Gastrocnemius medialis (tissue), 4 donors: ENCODE results near the gene PADI4. TPM values are rescaled to one million over a fixed set of nuclear protein-coding genes. Genes with fewer than 3 reads are reported as not detected.

ENCODE experiments used
- ATAC-seq, 2 donors: fragments of 150-250 bp; one replicate each; pipeline ENCODE4 v1.9.1; 2016
- DNase-seq, 2 donors: peaks; one replicate each; pipeline ENCODE4 v3.0.0-alpha.2; 2019
- H3K27ac ChIP-seq, 4 donors: fragments of 200-600 bp; sonication (generic); 1 replicate in 1 of 4; 2 replicates in 3 of 4; pipeline ENCODE4 v1.5.1; 2016 to 2018; ENCODE audit warnings: mild to moderate bottlenecking in 2 of 4, moderate library complexity in 1 of 4
- H3K27me3 ChIP-seq, 3 donors: fragments of 200-600 bp; sonication (generic) in 2 of 3; 1 replicate in 1 of 3; 2 replicates in 2 of 3; pipeline versions ENCODE4 v1.5.1 to v1.6.0; 2016 to 2019; ENCODE audit warnings: mild to moderate bottlenecking in 1 of 3, moderate library complexity in 1 of 3
- H3K36me3 ChIP-seq, 2 donors: fragments of 200-600 bp; sonication (generic) in 1 of 2; one replicate each; pipeline ENCODE4 v1.5.1; 2017 to 2018
- H3K4me1 ChIP-seq, 2 donors: fragments of 200-600 bp; sonication (generic) in 1 of 2; one replicate each; pipeline ENCODE4 v1.5.1; 2016 to 2017; ENCODE audit warnings: mild to moderate bottlenecking in 2 of 2
- H3K4me3 ChIP-seq, 4 donors: fragments of 200-600 bp; sonication (generic) in 3 of 4; 1 replicate in 1 of 4; 2 replicates in 3 of 4; pipeline ENCODE4 v1.5.1; 2016 to 2019; ENCODE audit warnings: mild to moderate bottlenecking in 2 of 4
- H3K9me3 ChIP-seq, 3 donors: fragments of 200-600 bp; sonication (generic) in 2 of 3; 1 replicate in 1 of 3; 2 replicates in 2 of 3; pipeline ENCODE4 v1.5.1; 2016 to 2019
- CTCF ChIP-seq, 5 experiments: fragments of 450-650 bp in 3 of 5; fragments of 200-600 bp in 2 of 5; sonication (generic) in 2 of 5; IDR thresholded peaks in 4 of 5; conservative IDR thresholded peaks in 1 of 5; 1 replicate in 4 of 5; 2 replicates in 1 of 5; pipeline ENCODE4 v1.5.1; 2016 to 2019; ENCODE audit warnings: antibody characterized with exemption in 5 of 5, mild to moderate bottlenecking in 3 of 5, moderate library complexity in 3 of 5
- POLR2A ChIP-seq, 2 donors: fragments of 450-650 bp; IDR thresholded peaks; one replicate each; pipeline ENCODE4 v1.6.1; 2017; ENCODE audit warnings: antibody characterized with exemption in 2 of 2, mild to moderate bottlenecking in 2 of 2, moderate library complexity in 2 of 2
- in situ Hi-C, 4 donors: fragments of 200-750 bp; cut with MboI; loops; one replicate each; pipeline versions ENCODE4 v1.15.0 to v1.8.0; 2017; ENCODE audit warnings: low sequenced_read_pairs in 4 of 4
- intact Hi-C: fragments of 100-400 bp; cut with DNase I; formaldehyde crosslinking; loops from one replicate; pipeline ENCODE4 v1.15.1; 2023; ENCODE audit warnings: low total_unique reads
- total RNA-seq, 4 donors: library from RNA; depleted of rRNA; stranded (reverse); fragments of >200 nt; gene quantifications; one replicate each; pipeline versions ENCODE4 v1.1.0 to v1.2.3, GENCODE V29; 2016

PADI4 gene
- total RNA-seq, 4 donors from 2014 or later, result not detected

- intact Hi-C loops (no loop called here), in situ Hi-C loops (no loop called here)
- DNase-seq, result no peak
- no peaks in the 10 kb centered on the region for H3K9me3 ChIP-seq
- ATAC-seq, result no peak
- TF ChIP-seq POLR2A (IDR thresholded peaks at IDR 0.05), result no peak
- TF ChIP-seq CTCF (IDR thresholded peaks at IDR 0.05 in 4 of 5, conservative IDR thresholded peaks at IDR 0.05 in 1 of 5), result no peak
- no peaks in the 10 kb centered on the region for H3K36me3 ChIP-seq
- no peak overlapping the region for H3K27ac ChIP-seq
- no peak overlapping the region for H3K4me3 ChIP-seq
- no peaks in the 10 kb centered on the region for H3K4me1 ChIP-seq
- peaks cover 4 to 14% (median 5%) of the 10 kb centered on the region in 3 donors for H3K27me3 ChIP-seq
These were observed 48.5 kb downstream of the PADI4 start for GRCh38 chr1:17356387-17357026.

- no peaks in the 10 kb centered on the region for H3K4me1 ChIP-seq
- H3K36me3 ChIP-seq, result no peaks in the 10 kb centered on the region
- no peak for TF ChIP-seq POLR2A (IDR thresholded peaks at IDR 0.05)
- TF ChIP-seq CTCF (IDR thresholded peaks at IDR 0.05 in 4 of 5, conservative IDR thresholded peaks at IDR 0.05 in 1 of 5), result no peak
- intact Hi-C loops (no loop called here), in situ Hi-C loops (no loop called here)
- H3K27ac ChIP-seq, result no peak overlapping the region
- peaks cover under 1 to 4% (median 3%) of the 10 kb centered on the region in 3 donors for H3K27me3 ChIP-seq
- H3K4me3 ChIP-seq, result no peak overlapping the region
- no peak for ATAC-seq
- H3K9me3 ChIP-seq, result no peaks in the 10 kb centered on the region
- no peak for DNase-seq
These were observed 50.6 kb downstream of the PADI4 start for GRCh38 chr1:17358557-17358956.

GRCh38 chr1:17359031-17359430 is 51.0 kb downstream of the PADI4 start:
- no peaks in the 10 kb centered on the region for H3K36me3 ChIP-seq
- TF ChIP-seq POLR2A (IDR thresholded peaks at IDR 0.05) (no peak), CTCF (IDR thresholded peaks at IDR 0.05 in 4 of 5, conservative IDR thresholded peaks at IDR 0.05 in 1 of 5) (no peak)
- DNase-seq (no peak), ATAC-seq (no peak)
- H3K4me1 ChIP-seq, result no peaks in the 10 kb centered on the region
- H3K27me3 ChIP-seq, result peaks cover 3 to 7% (median 5%) of the 10 kb centered on the region in 3 donors
- in situ Hi-C loops (no loop called here), intact Hi-C loops (no loop called here)
- no peak overlapping the region for H3K4me3 ChIP-seq
- H3K9me3 ChIP-seq, result no peaks in the 10 kb centered on the region
- H3K27ac ChIP-seq, result no peak overlapping the region

GRCh38 chr1:17359808-17360207 is 51.8 kb downstream of the PADI4 start:
- no peak for ATAC-seq
- no peak for DNase-seq
- H3K4me1 ChIP-seq, result no peaks in the 10 kb centered on the region
- peaks cover 0 to 11% (median 8%) of the 10 kb centered on the region in 3 donors for H3K27me3 ChIP-seq
- H3K36me3 ChIP-seq, result no peaks in the 10 kb centered on the region
- no peaks in the 10 kb centered on the region for H3K9me3 ChIP-seq
- intact Hi-C loops, result no loop called here
- TF ChIP-seq CTCF (IDR thresholded peaks at IDR 0.05 in 4 of 5, conservative IDR thresholded peaks at IDR 0.05 in 1 of 5), result no peak
- TF ChIP-seq POLR2A (IDR thresholded peaks at IDR 0.05), result no peak
- in situ Hi-C loops, result no loop called here
- H3K27ac ChIP-seq, result no peak overlapping the region
- no peak overlapping the region for H3K4me3 ChIP-seq
